ENCODE results near the gene INVS.
"Not testable (repeated sequence)": the region's sequence is repeated elsewhere in the genome, so short reads cannot be mapped to it uniquely, and the experiment has no call there.

INVS gene

DNA sequence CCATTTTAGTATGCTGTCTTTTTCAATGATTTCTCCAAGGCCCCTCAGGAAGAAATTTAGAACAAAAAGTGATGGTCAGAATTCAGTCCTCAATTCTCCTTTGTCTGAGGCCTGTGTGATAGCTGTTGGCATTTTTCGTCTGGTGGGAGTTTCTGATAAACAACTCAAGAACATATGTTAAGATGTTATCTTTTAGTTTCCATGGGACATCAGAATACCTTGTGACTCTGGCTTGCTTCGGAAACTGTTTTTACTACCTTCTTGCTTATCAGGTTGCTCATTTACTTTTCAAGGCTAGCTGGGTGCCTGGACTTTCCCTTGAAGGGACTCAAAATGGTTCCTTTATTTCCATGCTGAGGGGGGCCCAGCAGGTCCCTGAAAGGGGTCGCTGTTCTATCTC is 97.2 kb downstream of the INVS start:
- DNase-seq (ENCODE audit: low spot score): no peak

DNA sequence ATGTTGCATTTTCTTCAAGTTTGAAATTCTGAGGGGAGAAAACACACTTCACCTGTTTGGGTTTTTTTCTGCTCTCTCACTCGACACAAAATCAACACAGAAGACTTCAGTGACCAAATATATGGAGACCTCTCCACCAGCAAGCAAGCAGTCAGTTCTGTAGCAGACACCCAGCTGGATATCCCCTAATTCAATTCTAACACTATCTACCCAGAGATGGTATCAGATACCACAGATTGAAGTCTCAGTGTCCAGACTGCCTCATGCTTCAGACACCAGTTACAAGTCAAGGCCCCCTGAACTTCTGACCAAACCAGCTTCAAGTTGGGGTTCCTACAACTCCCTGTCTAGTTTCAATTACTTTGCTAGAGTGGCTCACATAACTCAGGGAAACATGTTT is 97.8 kb downstream of the INVS start:
- no peak for DNase-seq (ENCODE audit: low spot score)

DNA sequence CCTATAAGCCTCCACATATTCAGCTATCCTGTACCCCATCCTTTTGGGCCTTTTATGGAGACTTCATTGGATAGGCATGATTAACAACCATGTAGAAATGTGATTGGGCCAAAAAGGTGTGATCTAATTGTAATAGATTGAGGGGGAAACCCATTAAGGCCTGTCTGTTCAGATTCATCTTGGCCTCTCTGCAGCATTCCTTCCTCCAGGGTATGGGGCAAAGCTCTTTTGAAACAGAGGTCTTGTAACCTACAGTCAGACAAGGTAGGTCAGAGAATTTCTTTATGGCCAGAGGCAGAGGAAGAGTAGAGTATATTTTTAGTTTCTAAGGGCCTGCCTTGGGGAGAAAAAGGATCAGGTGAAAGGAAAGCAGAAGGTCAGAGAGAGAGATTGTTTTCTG is 98.5 kb downstream of the INVS start:
- DNase-seq (ENCODE audit: low spot score): no peak

DNA sequence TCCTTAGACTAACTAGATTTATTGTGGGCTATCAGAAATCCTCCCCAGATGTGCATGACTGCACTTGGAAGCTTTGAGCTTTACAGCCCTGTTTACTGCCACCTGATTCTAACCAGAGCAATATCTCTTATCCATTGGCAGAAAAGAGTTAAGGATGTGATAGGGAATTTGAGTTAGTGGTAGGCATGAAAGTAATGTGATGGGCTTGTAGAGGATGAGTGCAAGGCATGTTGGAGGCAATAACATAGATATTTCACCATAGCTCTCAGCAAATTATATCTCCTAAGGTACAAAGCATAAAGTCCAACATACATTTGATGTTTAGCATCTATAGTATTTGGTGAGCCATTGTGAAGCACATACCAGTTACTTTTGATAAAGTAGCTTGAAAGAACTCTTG is 103.8 kb downstream of the INVS start:
- DNase-seq (ENCODE audit: low spot score): no peak

DNA sequence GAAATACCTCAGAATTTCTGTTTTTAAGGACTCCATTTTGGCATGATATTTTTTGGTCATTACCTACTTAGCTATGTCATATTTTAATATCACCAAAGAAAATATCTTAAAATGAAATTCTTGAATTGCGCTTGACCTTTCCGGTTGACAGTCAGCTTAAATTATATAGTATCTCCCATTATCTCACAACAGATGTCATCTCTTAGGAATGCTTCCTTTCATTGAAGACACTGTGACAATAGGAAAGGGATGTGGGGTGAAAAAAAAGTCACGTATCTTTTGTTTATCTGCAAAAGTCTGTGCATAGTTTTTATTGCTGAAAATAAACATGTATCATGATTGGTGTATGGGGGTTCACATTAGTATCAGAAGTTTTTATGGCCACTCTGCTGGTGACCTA is 105.8 kb downstream of the INVS start:
- no peak for DNase-seq (ENCODE audit: low spot score)

DNA sequence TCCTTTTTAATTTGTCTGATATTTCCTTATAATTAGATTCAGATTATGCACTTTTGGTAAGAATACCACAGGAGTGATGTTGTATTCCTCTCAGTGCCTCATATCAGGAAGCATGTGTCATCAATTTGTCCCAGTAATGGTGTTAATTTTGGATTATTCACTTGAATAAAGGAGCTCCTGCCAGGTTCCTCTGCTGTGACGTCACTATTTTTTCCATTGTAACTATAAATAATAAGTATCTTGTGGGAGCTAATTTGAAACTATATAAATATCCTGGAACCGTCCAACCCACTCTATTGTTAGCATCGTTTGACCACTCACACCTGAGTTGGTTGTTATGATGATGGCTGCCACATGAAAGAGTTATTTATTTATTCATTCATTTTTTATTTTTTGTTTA is 107.9 kb downstream of the INVS start:
- DNase-seq (ENCODE audit: low spot score): no peak

DNA sequence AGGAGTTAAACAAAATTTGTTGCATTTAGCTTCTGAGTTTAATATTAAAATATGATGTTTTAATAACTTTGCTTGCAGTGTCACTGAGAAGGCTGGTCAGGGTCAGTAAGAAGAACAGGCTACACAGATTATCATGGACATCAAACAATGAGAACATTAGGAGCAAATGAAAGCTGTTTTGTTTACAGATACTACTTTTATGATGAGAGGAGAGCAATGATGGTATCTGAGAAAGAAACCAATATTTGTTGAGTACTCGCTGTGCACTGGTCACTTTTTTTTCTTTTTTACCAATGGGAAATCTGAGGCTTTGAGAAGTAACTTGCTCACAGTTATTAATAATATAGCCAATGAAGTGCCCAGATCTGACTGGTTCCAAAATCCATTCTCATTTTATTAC is 109.6 kb downstream of the INVS start:
- DNase-seq (ENCODE audit: low spot score): no peak

DNA sequence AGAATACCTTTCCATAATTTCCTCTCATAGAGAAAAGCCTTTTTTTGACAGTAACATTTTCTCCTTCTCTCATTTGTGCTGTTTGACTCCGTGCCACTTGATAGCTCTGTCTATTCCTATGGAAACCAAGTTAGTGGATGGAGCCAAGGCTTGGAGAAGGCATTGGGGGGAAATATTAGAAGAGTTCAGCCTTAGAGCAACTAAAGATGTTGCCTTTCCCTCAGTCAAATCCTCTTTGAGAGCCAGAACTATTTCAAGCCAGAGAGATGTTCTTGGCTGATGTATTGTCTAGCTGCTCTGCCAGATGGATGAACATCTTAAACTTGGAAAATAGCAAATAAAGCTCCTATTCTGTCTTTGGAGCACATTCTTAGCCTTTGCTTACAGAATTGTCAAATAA is 112.4 kb downstream of the INVS start:
- DNase-seq (ENCODE audit: low spot score): no peak

DNA sequence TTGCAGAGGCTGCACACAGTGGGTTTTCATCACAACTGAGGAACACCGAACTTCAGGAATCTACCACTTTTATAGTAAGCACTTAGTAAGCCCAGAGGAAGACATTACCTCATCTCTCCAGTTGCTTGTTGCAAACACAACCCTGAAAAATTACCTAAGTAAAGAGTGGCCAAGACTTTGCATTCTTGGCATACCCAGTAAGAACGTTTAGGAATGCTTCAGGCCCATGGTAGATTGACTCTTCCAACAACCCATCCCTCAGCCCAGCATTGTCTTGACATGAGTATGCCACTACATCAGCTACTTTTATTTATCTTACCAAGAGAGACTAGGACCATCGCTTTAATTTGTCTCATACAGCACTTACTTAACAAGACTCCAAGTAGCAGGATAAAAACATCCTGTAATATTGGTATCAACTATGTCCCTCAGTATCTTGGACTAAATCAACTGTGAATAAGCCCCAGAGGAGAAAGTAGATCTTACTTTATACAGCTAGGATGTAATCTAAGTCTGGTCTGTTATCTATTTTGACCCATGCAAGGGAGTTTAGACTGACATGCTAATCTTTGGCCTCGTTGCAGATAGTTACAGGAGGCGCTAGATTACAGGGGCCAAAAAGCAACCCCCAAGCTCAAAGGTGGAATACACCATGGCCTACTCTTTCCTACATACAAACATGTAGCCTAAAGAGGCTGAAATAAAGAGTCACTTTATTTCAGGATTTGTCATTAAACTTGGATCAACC is 114.9 kb downstream of the INVS start:
- no peak for DNase-seq (ENCODE audit: low spot score)

DNA sequence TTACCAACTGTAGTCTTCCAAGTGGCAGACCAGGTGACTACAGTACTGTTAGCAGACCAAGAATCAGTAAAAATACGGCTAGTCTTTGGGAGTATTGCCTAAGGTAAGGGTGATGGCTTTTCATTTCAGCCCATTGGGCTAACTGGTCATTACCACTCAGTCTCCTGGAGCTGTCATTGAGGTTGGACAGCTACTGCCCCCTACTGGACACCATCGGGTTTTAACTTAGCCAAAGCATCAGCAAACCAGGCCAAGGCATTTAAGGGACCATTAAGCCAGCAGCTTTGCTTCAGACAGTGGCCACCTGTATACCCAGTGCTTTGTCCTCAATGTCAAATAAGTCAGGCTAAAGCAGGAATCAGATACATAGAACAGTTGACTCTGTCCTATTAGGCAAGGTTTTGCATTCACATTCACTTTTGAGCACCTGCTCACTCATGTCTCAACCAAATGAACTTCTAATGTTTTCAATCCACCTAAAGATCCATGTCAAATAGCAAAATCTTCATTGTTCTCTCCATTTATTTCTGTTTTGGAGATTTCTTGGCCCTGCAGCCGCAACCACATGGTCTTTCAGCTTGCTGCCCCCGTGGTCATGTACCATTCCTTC is 117.2 kb downstream of the INVS start:
- peak; percentile 70 for DNase-seq (ENCODE audit: low spot score)

DNA sequence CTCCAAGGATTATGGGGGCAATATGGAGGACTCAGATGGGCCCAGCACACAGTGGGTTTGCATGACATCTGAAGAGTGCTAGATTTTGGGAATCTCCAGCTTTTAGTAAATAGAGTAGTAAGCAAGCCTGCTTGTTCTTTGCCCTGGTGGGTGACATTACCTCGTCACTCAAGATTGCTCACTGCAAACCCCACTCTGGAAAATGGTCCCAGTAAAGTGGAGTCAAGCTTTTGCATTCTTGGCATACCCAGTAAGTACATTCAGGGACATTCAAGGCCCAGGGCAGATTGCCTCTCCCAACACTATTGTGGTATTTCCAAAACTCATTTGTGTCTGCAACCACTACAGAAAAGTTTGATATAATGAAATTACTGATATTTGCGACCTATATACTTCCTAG is 118.5 kb downstream of the INVS start:
- no peak for DNase-seq (ENCODE audit: low spot score)

DNA sequence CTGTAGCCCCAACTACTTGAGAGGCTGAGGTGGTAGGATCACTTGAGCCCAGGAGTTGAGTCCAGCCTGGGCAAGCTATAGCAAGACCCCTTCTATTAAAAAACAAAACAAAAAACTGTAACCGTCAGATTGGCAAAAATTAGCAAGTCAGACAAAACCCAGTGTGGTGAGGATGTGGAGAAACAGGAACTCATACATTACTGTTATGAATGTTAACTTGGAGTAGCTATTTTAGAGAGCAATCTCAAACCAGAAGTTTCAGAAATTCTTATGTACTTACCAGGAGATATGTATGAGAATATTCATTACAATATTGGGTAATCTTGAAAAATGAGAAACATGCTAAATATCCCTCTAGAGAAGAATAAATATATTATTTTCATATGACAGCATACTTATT is 120.3 kb downstream of the INVS start:
- no peak for DNase-seq (ENCODE audit: low spot score)

DNA sequence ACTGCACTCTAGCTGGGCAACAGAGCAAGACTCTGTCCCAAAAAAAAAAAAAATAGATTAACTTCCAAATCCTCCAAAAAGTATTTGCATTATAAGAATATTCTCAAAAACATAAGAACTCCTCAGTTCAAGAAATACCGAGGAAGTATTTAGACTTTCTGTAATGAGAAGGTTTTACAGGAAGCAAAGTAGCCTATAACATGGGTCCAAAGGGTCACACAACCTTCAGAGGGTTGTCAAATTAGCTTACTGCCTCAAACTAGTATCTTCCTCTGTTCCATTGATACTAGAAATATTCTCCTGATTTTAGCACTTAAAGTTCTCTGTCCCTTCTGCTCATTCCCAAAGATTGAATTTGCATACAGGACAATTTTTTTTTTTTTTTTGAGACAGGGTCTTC is 121.9 kb downstream of the INVS start:
- no peak for DNase-seq (ENCODE audit: low spot score)

DNA sequence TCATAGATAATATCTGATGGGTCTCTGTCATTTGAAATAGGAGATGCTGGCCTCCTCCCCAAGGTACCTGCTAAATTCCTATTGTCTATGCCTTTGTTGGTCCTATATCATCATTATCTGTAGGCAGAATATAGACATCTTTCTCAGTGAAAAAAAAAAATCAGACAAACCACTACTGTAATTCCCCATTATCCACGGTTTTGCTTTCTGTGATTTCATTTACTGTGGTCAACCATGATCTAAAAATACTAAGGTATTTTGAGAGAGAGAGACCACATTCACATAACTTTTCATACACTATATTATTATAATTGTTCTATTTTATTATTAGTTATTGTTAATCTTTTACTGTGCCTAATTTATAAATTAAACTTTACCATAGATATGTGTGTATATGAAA is 122.5 kb downstream of the INVS start:
- DNase-seq (ENCODE audit: low spot score): no peak

DNA sequence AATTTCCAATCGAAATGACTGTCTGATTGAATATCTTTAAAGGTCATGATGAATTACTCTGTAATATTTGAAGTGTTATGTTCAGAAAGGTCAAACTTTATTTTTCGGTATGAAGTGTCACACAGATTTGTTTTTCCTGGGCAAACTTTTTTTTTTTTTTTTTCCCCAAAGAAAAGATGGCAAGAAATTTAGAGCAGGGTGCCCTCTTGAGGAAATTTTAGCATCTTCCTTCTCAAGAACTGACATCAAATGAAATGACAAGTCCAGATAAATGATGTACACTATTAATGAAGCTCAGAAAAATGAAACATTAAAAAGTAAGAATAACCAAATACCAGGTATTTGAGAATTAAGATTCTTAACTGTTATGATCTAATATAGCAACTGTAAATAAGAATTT is 123.6 kb downstream of the INVS start:
- DNase-seq (ENCODE audit: low spot score): no peak

DNA sequence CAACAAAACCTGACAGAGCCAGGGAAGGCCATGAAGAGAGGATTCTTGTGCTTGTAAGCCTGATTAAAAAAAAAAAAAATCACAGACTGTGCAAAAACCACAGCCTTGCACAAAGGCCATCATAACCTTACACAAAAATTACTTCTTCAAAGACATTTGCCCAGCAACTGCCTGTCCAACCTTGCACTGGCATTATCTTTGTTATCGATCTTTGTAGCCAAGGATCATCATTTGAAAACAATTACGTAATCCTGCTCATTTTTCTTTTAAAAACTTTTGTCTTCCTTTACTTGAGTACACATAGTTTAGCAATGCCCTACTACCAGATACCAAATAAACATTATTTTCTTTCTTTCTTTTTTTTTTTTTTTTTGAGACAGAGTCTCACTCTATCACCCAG is 128.6 kb downstream of the INVS start:
- DNase-seq (ENCODE audit: low spot score): no peak

DNA sequence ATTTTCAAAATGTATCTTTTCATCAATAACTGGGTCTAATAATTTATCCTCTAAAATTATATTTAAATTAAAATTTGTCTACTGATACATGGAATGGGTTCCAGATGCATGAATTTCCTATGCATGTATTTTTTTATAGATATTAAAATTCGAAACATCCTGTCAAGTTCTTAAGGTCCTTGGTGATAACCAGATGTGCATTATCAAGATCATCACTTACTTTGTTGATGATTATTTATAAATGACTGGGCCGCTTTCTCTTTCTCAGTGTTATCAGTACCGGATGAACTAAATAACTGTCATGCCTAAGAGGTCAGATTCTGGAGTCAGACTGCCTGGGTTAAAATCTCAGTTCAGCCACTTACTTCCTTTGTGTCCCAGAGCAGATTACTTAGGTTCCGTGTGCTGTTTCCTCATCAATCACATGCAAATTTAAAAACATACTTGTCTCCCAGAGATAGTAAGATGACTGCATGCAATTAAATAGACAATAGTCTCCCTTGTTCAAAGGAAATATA is 129.4 kb downstream of the INVS start:
- no peak for DNase-seq (ENCODE audit: low spot score)

DNA sequence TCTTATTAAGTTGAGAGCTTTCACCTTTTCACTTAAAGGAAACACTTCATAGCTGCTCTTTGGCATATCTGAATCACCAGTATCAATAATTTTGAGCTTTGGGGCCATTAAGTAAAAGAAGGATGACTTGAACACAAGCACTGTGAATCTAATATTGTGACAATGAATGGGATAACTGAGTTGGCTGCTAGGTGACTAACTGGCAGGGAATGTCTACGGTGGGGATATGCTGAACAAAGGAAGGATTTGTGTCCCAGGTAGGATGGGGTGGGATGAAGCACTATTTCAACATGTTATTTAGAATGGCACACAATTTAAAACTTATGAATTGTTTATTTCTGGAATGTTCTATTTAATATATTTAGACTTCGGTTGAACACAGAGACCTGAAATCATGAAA is 130.1 kb downstream of the INVS start:
- DNase-seq (ENCODE audit: low spot score): no peak

DNA sequence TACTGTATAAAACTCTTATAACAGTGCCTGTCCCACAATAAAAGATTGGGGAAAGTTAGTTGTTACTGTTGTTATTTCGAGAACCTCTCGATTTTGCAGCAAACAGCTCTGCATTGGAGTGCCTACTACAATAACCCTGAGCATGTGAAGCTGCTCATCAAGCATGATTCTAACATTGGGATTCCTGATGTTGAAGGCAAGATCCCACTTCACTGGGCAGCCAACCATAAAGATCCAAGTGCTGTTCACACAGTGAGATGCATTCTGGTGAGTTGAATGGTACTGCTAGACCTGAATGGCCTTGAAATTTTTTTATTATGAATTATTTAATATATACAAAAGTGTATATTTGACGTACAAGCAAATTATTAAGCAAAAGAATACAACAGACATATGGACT is 130.5 kb downstream of the INVS start:
- no peak for DNase-seq (ENCODE audit: low spot score)

DNA sequence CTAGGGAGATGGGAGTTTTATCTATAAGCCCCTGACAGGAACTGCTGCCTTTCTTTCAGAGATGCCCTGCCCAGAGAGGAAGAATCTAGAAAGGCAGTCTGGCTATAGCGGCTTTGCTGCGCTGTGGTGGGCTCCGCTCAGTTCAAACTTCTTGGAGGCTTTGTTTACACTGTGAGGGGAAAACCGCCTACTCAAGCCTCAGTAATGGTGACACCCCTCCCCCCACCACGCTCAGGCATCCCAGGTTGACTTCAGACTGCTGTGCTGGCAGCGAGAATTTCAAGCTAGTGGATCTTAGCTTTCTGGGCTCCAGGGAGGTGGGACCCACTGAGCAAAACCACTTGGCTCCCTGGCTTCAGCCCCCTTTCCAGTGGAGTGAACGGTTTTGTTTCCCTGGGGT is 137.9 kb downstream of the INVS start:
- not testable (repeated sequence) for DNase-seq (ENCODE audit: low spot score)

DNA sequence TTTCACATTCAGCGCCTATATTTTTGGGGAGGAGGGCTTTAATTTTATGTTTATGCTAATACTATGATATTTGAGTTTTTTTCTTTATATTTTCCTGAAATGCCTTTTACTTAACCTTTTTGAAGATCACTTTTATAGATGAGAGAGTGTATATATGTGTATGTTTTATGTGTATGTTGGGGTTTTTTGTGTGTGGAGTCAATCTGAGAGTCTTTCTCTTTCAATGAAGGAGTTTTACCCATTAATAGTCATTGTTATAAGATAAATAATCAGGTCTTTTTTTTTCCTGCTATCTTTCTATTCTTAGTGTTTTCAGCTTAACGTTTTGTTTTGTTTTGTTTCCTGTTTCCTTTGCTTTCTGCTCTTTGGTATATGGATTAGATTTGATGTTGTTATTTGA is 141.5 kb downstream of the INVS start:
- no peak for DNase-seq (ENCODE audit: low spot score)

DNA sequence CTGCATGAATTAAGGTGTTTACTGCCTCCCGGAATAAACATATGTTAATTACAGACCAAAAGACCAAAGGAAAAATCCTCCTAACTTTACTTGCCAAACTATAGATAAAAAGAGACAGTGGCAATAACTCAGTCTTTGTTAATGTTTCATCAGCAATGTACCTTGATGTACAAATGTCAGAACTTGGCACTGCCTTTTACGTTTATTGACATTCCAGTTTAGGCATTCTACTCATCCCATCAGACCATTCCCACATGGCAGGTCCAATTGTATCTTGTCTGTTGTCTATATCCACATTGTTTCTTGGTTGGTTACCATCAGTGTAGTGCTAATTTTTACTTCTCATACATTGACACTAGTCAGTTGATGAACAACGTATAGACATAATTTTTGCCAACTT is 168.2 kb downstream of the INVS start:
- DNase-seq (ENCODE audit: low spot score): no peak

DNA sequence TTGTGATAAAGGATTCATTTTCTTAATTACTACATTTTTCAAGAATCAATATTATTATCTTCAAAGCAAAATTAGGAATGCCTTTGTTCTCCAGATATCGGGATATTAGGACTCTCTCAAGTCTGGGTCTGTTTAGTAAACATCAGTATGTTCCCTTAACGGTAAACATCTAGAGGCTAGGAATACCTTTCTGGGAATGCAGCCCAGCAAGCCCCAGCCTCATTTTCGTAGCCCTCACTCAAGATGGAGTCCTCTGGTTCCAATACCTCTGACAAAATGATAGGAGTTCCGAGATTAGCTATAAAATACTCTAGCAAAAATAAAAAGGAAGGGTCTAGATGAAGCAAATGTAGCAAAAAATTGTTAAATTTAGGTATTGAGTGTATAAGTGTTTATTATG is 169.2 kb downstream of the INVS start:
- DNase-seq (ENCODE audit: low spot score): no peak

DNA sequence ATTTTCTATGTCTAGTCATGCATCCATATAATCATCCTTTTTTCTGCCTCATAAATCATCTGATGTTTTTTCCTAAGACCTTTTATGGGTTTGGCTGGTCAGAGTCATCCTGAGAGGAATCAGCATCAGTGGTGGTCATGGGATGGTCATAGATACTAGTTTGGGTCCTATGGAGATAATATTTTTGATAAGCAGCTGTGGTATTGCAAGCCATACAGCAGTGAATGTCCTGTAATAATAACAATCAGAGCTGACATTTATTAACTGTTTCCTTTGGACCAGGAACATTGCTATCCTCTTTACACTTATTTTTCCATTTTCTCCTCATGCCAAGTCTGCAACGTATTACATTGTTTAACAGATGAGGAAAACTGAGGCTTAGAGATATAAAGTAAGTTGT is 170.6 kb downstream of the INVS start:
- DNase-seq (ENCODE audit: low spot score): no peak

All from ecto neural progenitor cell (in vitro differentiated cells).